DMS 273 (cell line): ENCODE measurements around the gene CCNQ.

Experiments
- DNase-seq: peaks from one replicate; lab custom pipeline; 2025; ENCODE audit not compliant: unreplicated experiment; lab: John Stamatoyannopoulos, UW

CCNQ gene

DNA sequence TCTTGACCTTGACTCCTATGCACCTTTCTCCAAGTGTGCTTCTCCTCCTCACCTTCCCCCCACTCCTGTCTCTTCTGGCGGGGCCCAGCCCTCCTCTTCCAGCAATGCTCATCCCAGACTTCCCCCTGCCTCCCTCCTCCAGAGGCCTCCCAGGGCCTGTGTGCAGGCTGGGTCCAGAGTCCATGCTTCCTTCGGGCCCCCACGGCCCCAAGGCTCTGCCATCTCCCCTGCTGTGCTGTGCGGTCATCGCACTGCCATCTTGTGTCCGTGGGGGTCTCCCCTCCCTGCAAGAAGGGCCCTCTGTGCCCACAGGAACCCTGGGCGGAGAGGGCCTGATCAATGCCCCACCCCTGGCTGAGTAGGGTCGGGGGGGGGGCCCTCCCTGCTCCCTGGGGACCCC lies 54.2 kb downstream of the CCNQ start:
- DNase-seq, result no peak

DNA sequence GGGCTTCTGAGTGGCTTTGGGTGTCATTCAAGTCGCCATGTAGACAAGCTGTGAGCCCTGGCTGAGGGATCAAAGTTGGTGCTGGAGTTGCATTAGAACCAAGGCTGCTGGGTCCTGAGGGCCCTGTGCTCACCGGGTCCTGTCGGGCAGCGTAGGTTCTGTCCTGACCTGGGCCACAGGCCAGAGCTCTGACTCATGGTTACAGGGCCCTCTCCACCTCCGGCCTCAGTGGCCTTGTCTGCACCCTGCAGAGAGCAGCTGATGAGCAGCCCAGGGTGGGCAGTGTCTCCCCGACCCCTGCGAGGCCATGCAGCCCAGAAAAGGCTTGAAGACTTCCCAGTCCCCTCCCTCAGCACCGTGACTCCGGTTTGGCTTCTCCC lies 59.0 kb downstream of the CCNQ start:
- no peak for DNase-seq

DNA sequence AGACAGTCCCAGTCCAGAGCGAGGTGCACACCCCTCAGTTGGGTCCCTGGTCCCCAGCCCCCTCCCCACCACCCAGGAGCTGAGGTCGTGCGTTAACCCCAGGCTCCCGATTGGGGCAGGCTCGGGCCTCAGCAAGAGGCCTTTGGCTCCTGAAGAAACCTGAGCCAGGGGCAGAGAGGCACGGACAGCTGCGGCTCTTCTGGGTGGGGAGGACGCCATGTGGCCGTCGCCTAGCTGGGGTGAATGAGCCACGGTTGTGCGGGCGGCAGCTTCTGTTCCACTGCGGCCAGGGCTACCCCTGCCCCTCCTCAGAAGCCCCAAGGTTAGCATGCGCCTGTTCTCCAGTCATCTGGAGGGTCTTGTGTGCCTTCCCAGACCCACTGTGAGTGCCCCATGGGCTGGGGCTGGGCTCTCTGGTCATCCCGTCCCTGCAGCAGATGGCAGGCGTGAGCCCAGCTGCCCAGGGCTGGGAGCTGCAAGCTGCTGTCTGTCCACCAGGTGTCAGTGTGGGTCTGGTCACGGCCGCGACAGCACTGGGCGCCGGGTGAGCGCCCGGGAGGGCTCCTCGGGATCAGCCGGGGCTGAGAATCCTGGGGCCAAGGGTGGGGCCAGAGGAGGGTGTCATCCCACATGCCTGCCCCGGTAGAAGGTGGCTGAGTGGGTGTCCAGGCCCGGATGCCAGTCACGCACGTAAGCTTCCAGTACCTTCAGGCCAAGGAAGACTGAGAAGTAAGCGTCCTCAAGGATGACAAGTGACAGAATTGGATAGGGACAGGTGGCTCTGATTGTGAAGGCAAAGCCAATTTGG lies 59.6 kb downstream of the CCNQ start:
- peak; percentile 84 for DNase-seq

DNA sequence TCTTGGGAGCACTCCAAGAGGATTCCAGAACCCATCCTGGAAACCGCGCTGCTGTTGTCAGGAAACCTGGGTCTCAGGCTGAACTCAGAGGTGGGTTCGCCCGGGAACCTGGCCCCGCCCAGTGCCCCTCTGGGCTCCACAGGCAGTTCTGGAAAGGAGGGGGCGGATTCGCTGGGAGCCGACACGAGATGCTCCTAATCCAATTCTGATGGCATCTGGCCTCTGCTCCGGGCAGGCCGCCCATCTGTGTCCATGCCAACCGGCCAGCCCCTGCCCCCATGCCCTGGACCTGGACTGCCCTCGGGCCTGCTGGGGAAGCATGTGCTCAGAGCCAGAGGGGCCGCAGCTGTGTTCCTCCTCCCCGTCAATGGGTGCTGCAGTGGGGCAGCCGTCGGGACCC lies 60.5 kb downstream of the CCNQ start:
- DNase-seq, result peak; percentile 57
